ENCODE results near the gene PTGFRN. TPM values are rescaled to one million over a fixed set of nuclear protein-coding genes. Genes with fewer than 3 reads are reported as not detected.
"Not testable (repeated sequence)": the region's sequence is repeated elsewhere in the genome, so short reads cannot be mapped to it uniquely, and the experiment has no call there.

PTGFRN gene
- total RNA-seq, 1 donor from 2014 or later: 113 TPM

DNA sequence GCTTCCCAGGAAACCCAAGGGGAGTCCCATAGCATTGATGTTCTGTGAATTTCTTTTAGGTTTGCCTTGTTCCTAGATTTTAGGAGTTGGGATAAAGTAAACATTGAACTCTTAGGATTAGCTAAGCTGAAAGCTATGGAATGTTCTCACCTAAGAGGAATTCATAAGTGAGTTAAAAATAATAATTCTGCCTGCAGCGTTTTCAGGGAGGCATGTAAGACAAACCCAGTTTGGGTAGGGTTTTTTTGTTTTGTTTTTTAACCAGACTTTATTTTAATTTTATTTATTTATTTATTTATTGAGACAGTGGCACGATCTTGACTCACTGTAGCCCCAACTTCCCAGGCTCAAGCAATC is 62.9 kb downstream of the PTGFRN start:
- DNase-seq: no peak

DNA sequence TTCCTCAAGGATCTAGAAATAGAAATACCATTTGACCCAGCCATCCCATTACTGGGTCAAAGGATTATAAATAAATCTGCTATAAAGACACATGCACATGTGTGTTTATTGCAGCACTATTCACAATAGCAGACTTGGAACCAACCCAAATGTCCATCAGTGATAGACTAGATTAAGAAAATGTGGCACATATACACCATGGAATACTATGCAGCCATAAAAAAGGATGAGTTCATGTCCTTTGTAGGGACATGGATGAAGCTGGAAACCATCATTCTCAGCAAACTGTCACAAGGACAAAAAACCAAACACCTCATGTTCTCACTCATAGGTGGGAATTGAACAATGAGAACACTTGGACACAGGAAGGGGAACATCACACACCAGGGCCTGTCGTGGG is 70.6 kb downstream of the PTGFRN start:
- not testable (repeated sequence) for DNase-seq

DNA sequence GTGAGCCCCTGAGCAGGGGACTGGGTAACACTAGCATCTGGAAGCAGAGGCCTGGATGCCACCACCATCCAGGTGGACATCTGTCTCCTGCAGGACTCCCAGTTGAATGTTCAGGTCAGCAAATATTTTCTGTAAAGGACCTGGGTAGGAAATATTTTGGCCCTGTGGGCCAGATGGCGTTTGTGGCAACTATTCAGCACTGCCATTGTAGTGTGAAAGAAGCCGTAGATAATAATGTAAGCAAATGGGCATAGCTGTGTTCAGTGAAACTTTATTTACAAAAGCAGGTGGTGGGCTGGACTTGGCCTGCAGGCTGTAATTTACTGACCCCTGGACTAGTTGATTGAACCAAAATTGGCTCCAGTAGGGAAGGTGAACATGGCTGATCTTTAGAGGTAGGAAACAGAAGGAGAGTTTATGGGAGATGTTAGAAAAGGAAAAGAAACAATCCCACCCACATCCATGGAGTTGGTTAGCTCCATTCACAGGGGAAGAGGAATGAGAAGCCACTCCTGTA is 71.9 kb downstream of the PTGFRN start:
- DNase-seq: no peak

DNA sequence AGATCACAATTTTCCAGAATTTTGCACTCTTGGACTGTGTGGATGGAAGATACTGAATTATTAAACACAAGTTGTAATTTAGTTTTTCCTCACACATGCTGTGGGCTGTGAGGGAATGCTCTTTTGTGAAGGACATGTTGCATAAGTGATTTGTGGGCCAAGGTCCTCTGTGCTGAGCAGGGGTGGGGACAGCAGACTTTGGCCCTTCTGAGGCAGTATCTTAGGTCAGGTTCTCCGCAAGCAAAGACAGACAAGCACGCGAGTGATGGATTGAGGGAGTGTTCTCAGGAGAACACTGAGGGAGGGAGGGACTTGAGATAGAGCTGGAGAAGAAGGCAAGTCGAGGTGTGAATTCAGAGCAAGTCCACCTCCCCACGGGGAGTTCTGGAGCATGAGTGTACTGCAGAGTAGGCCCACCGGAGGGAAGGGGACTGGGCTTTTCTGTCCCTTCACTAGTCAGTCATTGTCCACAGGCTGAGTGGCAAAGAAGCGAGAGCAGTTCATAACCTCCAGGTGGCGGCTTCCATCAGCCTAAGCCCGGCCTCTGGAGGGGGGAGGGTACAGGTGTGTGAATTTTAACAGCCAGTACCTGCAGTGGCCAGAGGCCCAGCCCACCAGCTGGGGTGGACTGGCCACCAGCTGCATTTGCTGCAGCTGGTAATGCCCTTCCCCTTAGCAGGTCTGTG is 72.7 kb downstream of the PTGFRN start:
- DNase-seq: no peak

GRCh38 chr1:116983112-116983511 is 73.4 kb downstream of the PTGFRN start:
- no peak for DNase-seq

DNA sequence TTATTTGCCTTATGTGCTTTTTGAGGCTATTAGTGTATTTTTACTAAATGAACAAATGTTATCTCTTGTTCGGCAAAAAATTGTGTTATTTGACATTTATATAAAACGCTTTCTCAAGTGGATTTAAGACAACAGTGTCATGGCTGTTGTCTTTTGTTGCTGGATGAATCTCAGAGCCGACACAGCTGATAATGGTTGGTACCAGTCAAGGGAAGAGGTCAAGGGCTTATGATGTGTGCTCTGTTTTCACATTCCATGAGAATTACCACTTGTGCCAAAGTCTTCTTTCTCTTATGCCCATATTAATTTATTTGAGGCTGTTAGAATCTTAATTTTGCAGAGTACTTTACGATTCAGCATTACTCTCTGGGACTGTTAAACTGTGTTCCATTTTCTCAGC is 74.0 kb downstream of the PTGFRN start:
- DNase-seq: no peak

- DNase-seq: no peak
These were observed 74.9 kb downstream of the PTGFRN start for GRCh38 chr1:116984406-116985160.

GRCh38 chr1:116986421-116987255 is 76.9 kb downstream of the PTGFRN start:
- no peak for DNase-seq

DNA sequence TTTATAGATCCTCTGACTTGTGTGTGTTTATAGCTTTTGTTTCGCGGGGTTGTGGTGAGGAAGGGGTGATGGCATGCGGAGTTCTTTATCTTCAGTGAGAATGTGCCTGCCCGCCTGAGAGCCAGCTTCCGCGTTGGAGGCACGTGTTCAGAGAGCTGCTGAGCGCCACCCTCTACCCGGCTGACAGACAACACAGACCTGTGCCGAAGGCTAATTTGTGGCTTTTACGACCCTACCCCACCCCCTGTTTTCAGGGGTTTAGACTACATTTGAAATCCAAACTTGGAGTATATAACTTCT is 77.5 kb downstream of the PTGFRN start:
- DNase-seq: no peak

DNA sequence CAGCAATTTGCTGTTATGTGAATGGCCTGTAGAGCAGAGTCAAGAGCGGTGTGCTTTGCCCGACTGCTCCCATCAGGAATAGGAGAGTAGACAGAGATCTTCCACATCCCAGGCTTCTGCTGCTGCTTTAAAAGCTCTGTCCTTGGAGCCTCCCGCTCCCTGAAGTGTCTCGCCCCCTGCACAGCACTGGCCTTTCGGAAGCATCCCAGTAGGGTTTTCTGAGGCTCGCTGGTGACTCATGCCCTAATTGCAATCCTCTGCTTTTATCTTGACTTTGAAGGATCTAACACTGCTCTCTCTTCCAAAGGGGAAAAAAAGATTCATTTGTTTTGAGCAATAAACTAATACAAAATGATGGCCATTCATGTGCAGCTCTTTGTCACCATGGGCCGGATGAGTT is 78.5 kb downstream of the PTGFRN start:
- no peak for DNase-seq

DNA sequence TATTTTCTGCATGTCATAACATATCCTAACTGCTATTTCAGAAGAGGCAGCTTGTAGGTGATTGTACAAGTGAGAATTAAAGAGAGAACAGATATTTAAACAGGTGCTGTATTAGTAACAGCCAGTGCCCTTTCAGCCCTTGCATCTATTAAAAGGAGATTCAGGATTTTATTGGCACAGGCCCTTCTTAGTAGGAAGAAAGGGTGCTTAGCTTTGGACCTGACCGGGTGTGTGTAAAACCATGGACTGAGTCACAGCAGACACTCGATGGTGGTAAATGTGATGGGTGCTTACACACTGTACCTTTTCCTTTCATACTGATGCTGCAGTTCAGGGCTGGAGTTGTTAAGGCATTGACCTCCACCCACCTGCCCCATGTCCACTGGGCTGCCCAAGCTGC is 79.2 kb downstream of the PTGFRN start:
- DNase-seq: no peak

DNA sequence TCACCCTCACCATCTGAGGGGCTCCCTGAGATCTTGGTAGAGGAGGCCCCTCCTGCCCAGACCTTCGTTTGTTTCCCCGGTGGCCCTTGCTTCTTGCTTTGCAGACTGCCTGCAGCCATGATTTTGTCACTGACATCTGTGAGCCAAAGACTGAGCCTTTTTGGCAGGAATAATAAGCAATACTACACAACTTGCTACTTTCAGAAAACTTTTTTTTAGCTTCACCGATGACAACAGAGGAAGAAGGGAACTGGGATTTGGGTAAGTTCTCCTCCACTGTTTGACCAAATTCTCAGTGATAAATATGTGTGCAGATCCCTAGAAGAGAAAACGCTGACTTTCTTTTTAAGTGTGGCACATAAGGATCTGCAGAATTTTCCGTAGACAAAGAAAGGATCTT is 80.1 kb downstream of the PTGFRN start:
- no peak for DNase-seq

DNA sequence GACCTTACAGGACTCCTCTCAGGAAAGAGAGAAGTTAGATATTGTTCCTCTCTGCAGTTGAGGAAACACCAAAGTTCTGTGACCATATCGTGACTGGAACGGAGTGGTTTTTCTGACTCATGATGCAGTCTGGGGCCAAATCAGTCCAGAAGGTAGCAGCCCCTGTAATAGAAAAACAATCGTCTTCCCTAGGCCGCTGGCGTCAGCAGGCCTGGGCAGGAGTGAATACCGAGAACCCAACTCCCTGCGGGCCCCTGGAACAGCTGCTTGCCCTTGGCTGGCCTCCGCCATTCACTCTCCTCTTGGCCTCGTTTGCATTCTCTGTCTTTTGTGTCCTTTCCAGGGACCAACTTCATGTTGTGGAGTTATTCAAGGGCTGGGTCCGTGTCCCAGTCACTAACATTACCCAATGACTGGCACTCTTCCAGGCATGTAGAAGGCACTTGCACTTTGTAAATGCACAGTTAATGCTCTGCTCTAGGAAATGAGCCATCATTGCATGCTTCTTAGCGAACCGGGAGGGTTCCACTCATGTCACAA is 81.0 kb downstream of the PTGFRN start:
- DNase-seq: peak; percentile 62

- no peak for DNase-seq
These were observed 81.6 kb downstream of the PTGFRN start for GRCh38 chr1:116991171-116991845.

GRCh38 chr1:116991918-116992317 is 82.2 kb downstream of the PTGFRN start:
- DNase-seq: no peak

- no peak for DNase-seq
These were observed 83.6 kb downstream of the PTGFRN start for GRCh38 chr1:116993286-116993685.

DNA sequence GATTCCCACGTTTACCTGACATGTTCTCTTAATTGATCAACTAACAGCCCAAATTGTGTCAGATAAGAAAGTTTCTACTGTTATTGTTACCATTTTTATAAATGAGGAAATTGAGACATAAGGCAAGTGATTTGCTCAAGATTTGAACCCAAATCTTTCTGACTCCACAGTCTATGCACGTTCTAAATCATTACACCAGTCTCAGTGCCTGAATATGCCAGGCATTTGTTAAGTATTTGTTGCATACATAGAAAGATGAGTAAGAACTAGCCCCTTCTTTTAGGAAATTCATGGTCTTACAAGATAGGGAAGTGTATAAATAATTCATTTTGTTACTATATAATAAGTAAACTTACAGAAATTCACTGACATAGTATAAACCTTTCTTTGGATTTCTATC is 84.7 kb downstream of the PTGFRN start:
- DNase-seq: no peak

- peak; percentile 41 for DNase-seq
These were observed 87.3 kb downstream of the PTGFRN start for GRCh38 chr1:116997066-116997465.

- no peak for DNase-seq
These were observed 87.9 kb downstream of the PTGFRN start for GRCh38 chr1:116997636-116998035.

DNA sequence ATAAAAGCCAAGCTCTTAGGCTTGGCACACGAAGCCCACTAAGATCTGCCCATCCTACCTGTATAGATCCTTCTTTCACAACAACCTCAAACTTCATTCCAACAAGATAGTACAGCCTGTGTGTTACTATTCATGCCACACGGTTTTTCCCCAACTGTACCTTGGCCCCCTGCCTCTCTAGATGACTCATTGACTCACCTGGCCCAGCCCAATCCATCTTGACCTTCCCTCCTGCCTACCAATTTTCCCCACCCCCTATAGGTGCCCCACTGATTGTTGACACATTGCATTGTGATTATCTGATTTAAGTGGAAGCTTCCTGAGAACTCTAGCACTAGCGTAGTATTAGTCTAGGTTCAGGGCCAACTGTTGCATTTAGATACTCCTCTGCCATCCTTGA is 89.9 kb downstream of the PTGFRN start:
- DNase-seq: no peak

DNA sequence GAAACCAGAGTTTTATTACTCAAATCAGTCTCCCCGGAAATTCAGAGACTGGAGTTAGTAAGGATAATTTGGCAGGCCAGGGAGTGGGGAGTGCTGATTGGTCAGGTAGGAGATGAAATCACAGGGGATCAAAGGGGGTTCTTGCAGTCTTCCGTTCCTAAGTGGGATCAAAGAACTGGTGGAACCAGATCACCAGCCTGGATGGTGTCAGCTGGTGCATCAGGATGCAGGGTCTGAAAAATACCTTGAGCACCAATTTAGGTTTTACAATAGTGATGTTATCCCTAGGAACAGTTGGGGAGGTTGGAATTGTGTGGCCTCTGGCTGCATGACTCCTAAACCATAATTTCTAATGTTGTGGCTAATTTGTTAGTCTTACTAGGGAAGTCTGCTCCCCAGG is 90.4 kb downstream of the PTGFRN start:
- DNase-seq: no peak

DNA sequence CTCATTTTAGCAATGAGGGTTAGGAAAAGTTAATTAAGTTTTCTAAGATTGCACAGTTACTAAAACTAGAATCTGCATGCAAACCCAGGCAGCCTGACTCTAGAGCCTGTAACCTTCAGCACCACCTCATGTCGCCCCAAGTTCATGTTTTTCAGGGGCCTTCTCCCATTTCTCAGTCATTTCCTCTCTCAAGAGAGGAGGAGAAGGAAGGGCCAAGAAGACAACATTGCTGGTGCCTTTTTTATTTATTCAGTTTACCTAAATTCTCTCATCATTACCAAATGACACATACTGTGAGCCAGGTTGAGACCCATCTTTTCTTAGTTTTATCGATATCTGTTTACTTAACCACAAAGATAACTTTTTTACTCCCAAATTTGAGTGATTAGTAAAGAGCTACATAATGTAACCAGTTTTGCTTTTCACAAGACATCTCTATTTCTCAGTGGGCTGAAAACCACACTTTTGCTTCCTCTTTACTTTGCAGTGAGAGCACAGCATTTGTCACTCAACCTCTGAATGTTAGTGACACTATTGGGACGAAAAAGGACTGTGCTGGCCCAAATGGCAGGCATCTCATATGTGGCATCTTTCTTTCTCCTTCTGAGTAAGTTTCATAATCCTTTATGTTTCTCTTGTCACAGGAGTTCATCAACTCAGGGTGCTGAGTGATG is 91.7 kb downstream of the PTGFRN start, which contains the start of gene CD101:
Gene CD101 (plus strand): TSS at position 507 of the 674 bp plus-strand sequence. CDS start 58 bp downstream, at position 565.
- no peak for DNase-seq
